ENCODE measurements around the gene FGF22. TPM values are rescaled to one million over a fixed set of nuclear protein-coding genes. Genes with fewer than 3 reads are reported as not detected.

The FGF22 gene
- total and polyA plus RNA-seq, 2 of the 8 experiments (the other 6 are each of a cell fraction or from before 2014, with no cell fraction given): 0.44 to 1.7 TPM

DNA sequence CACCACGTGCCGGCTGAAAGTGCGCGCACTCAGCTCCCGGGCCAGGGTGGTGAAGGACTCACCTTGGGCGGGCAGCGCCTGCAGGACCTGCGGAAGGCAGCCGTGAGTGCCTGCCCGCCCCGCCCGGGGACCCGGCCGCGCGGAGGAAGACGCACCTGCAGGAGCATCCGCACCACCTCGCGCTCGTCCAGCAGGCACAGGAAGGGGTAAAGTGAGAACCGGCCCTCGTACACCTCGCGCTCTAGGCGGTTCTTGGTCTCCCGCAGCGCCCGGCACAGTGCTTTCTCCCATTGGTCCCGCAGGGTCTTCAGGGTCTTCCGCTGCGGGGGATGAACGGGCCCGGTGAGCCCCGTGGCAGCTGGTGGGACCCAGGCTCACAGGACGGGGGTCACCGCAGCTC lies 17.0 kb upstream of the FGF22 start (continued):
- TF ChIP-seq POLR2A (IDR thresholded peaks at IDR 0.05; ENCODE audit: control extremely low read depth in 1 of 2, low read depth in 2 of 2, low read length in 2 of 2) (no peak), POLR2AphosphoS5 (IDR thresholded peaks at IDR 0.05; ENCODE audit: low read depth, low read length) (no peak), TCF12 (IDR thresholded peaks at IDR 0.05; ENCODE audit: low read depth, low read length) (no peak), CBX8 (IDR thresholded peaks at IDR 0.05; ENCODE audit: borderline replicate concordance, low read depth, low read length) (no peak), BCL11A (IDR thresholded peaks at IDR 0.05; ENCODE audit: low read depth in 2 of 2, low read length in 2 of 2) (no peak)
